ENCODE data around the gene HEBP1.

Gene HEBP1

DNA sequence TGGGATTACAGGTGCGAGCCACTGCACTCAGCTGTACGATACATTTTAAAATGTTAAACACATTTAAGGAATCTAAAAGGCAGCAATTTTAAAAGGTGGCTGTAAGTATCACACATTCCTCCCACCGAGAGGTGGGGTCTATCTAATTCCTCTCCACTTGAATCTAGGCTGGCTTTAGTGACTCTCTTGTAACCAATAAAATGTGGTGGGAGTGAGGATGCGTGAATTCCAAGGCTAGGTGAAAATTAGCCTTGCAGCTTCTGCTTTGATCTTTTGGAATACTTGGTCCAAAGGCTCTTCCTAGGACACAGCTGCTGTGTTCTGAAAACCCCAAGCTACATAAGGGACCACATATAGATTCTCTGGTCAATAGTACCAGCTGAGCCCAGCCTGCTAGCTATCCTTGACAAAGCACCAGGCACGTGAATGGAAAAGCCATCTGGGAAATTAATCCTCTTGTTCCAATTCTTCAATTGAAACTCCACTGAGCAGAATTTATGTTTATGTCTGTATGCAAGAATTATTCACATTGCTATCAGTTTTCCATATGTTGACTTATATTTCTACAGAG lies 39.3 kb downstream of the HEBP1 start:
- DNase-seq = no peak
- peaks cover 3% of the 10 kb centered on the region for H3K4me1 Mint-ChIP-seq (ENCODE audit: low read depth)
- H3K27me3 Mint-ChIP-seq = peaks cover 5% of the 10 kb centered on the region
- no peaks in the 10 kb centered on the region for H3K9me3 Mint-ChIP-seq
- H3K27ac Mint-ChIP-seq = no peak overlapping the region
- H3K36me3 Mint-ChIP-seq (ENCODE audit: low read depth) = no peaks in the 10 kb centered on the region
- no peak overlapping the region for H3K4me3 Mint-ChIP-seq

GRCh38 chr12:12958886-12959285 lies 41.2 kb downstream of the HEBP1 start:
- Mint-ChIP-seq H3K4me3 (no peak overlapping the region), H3K27me3 (peaks cover 5% of the 10 kb centered on the region), H3K27ac (no peak overlapping the region), H3K4me1 (ENCODE audit: low read depth) (no peaks in the 10 kb centered on the region), H3K36me3 (ENCODE audit: low read depth) (no peaks in the 10 kb centered on the region), H3K9me3 (no peaks in the 10 kb centered on the region)
- no peak for DNase-seq

DNA sequence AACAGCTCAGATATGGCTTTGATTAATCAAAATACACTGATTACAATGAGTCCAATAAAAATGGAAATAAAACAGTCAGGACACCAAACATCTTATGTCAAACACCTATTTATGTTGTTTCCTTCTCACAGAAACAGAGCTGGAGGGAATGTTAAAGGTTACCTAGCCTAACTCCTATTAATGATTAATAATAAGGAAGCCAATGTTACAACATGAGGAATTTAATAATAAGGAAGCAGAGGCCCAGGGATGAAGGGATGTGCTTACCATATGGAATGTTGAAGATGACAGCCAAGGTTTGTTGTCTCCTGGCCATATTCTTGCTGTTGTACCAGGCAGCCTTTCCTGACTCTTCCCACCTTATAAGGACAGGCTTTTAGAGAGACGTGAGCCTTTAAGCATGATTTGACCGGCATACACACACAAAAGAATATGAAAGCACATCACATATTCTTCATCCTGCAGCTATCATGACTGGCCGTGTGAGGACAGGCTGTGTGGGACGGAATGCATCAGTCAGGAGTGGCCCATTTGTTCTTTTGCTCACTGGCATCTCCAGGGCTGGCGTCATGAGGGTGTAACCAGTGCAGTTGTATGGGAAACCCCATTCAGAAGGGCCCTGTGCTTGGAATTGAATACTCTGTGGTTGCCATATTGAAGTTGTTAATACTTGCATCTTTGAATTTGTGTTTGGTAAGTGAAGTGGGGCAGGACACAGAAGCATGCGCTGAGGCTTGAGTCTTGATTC lies 45.0 kb downstream of the HEBP1 start:
- Mint-ChIP-seq H3K4me3 (no peak overlapping the region), H3K4me1 (ENCODE audit: low read depth) (no peaks in the 10 kb centered on the region)
- DNase-seq = no peak

DNA sequence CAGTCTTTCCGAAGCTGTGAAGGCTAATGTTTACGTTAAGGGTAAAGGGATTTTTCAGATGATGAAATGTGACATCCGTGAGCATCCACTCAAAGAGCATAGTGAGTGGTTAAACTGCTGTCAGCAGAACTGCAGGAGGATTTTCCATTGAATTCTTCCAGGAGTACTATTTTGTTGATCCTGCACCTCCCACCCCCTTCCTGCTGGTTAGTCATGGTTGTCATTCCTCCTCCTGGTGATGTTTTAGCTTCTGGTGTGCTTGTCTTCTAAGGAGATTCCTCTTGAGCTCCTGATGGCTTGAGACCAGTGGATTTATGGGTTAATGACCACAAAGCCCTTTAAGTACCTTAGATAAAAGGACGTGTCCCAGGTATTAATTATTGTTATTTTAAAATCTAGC lies 45.7 kb downstream of the HEBP1 start:
- no peak overlapping the region for H3K27ac Mint-ChIP-seq
- no peaks in the 10 kb centered on the region for H3K4me1 Mint-ChIP-seq (ENCODE audit: low read depth)
- H3K4me3 Mint-ChIP-seq = no peak overlapping the region
- H3K9me3 Mint-ChIP-seq = no peaks in the 10 kb centered on the region
- no peak for DNase-seq
- peaks cover 5% of the 10 kb centered on the region for H3K27me3 Mint-ChIP-seq
- no peaks in the 10 kb centered on the region for H3K36me3 Mint-ChIP-seq (ENCODE audit: low read depth)

More for the DNA sequence above, 45.0 kb downstream of the HEBP1 start:
- no peaks in the 10 kb centered on the region for H3K9me3 Mint-ChIP-seq
- H3K27ac Mint-ChIP-seq = no peak overlapping the region
- peaks cover 5% of the 10 kb centered on the region for H3K27me3 Mint-ChIP-seq
- H3K36me3 Mint-ChIP-seq (ENCODE audit: low read depth) = no peaks in the 10 kb centered on the region

DNA sequence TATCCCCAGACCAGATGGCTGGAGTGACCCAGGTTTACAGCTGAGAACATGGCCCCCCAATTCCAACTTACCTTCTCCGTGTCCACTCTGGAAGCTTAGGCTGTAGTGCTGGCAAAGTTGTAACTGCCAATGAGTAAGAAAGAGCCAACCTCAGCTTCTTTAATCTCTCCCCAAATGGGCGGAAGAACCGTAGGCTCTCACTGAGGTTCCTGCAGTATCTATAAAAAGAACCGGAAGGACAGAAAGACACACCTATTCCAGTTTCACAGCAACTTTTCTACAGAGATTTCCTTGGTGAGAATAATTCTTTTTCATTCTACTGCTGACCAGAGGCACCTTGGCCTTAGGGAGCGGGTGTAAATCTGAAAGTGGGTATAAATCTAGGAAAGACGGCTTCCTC lies 48.0 kb downstream of the HEBP1 start, which contains the start of gene GPRC5D:
GPRC5D (minus strand) TSS at position 135 of the 400 bp plus-strand sequence. CDS start 1,786 bp downstream, outside the sequence.
- Mint-ChIP-seq H3K27ac (no peak within 1 kb of the TSS), H3K4me3 (no peak within 1 kb of the TSS), H3K36me3 (ENCODE audit: low read depth) (no peaks in the 10 kb centered on the region), H3K9me3 (no peaks in the 10 kb centered on the region), H3K4me1 (ENCODE audit: low read depth) (peaks cover 6% of the 10 kb centered on the region), H3K27me3 (no peaks in the 10 kb centered on the region)
- DNase-seq = no peak

- no peaks in the 10 kb centered on the region for H3K36me3 Mint-ChIP-seq (ENCODE audit: low read depth)
- no peak for DNase-seq
- H3K4me1 Mint-ChIP-seq (ENCODE audit: low read depth) = peaks cover 6% of the 10 kb centered on the region
- H3K9me3 Mint-ChIP-seq = no peaks in the 10 kb centered on the region
- no peaks in the 10 kb centered on the region for H3K27me3 Mint-ChIP-seq
- no peak overlapping the region for H3K4me3 Mint-ChIP-seq
- H3K27ac Mint-ChIP-seq = no peak overlapping the region
These were observed 48.6 kb downstream of the HEBP1 start for GRCh38 chr12:12951504-12951903.

GRCh38 chr12:12947902-12948301 lies 52.2 kb downstream of the HEBP1 start:
- Mint-ChIP-seq H3K27ac (no peak overlapping the region), H3K9me3 (no peaks in the 10 kb centered on the region), H3K27me3 (no peaks in the 10 kb centered on the region), H3K4me1 (ENCODE audit: low read depth) (peaks cover 6% of the 10 kb centered on the region), H3K4me3 (no peak overlapping the region), H3K36me3 (ENCODE audit: low read depth) (no peaks in the 10 kb centered on the region)
- no peak for DNase-seq

DNA sequence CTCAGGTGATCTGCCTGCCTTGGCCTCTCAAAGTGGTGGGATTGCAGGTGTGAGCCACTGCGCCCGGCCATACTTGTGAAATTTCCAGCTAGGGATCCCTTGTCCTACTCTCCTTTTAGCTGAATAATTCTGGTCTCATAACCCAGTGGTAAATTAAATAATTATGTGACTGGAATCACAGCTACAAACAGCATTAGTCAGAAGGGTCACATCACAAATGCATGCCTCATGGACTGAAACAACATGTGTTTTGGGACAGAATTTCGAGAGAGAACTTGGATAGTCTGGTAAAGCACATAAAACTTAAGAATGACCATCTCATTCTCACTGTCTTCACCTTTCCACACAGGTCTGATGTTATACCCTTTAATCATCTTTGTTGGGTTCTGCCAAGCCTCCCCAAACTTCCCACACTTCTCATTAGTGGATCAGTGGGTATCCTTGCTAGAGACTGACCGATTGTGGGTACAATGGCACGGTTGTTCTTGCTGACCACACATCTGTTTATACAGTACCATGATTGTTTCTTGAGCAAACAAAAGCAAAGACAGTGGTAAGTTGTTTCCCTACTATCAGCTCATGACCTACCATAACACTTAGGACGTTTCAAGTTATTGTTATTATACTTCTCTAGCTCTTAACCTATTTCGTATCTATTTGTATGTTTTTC lies 53.2 kb downstream of the HEBP1 start:
- H3K36me3 Mint-ChIP-seq (ENCODE audit: low read depth) = no peaks in the 10 kb centered on the region
- H3K4me3 Mint-ChIP-seq = no peak overlapping the region
- no peaks in the 10 kb centered on the region for H3K9me3 Mint-ChIP-seq
- no peak for DNase-seq
- H3K27me3 Mint-ChIP-seq = no peaks in the 10 kb centered on the region
- H3K27ac Mint-ChIP-seq = no peak overlapping the region
- peaks cover 6% of the 10 kb centered on the region for H3K4me1 Mint-ChIP-seq (ENCODE audit: low read depth)

GRCh38 chr12:12945591-12945990 lies 54.5 kb downstream of the HEBP1 start:
- Mint-ChIP-seq H3K4me1 (ENCODE audit: low read depth) (peaks cover 6% of the 10 kb centered on the region), H3K27ac (no peak overlapping the region), H3K36me3 (ENCODE audit: low read depth) (no peaks in the 10 kb centered on the region), H3K9me3 (no peaks in the 10 kb centered on the region), H3K27me3 (no peaks in the 10 kb centered on the region), H3K4me3 (no peak overlapping the region)
- DNase-seq = no peak

DNA sequence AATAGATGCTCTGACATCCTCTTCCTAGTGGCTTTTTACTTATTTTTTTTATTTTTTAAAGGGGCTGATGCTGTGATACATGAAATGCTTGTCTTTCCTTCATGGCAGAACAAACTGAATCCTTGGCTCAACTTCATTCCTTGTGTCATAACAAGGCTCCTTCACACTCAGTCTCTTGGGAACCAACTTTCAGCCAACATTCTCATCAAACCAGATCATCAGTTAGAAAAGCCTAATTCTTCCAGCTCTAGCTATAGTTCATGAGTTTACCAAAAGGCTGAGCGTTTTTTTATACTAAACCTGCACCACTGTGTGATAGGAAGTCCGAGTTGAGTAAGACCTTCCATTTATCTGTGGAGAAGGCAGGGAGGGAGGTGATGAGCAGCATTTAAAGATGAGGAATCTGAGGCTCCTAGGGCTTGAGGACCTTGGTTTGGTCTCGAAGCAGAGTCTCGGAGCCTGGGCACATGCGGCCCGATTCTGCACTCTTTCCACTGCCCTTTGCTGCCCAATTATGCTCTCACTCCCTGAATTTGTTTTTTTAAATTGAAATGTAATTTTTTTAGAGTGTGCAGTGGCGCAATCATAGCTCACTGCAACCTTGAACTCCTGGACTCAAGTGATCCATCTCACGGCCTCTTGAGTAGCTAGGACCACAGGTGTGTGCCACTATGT lies 56.3 kb downstream of the HEBP1 start:
- Mint-ChIP-seq H3K4me1 (ENCODE audit: low read depth) (peaks cover 6% of the 10 kb centered on the region), H3K9me3 (no peaks in the 10 kb centered on the region), H3K4me3 (no peak overlapping the region), H3K27me3 (no peaks in the 10 kb centered on the region), H3K27ac (no peak overlapping the region), H3K36me3 (ENCODE audit: low read depth) (no peaks in the 10 kb centered on the region)
- no peak for DNase-seq

GRCh38 chr12:12941450-12942350 lies 58.4 kb downstream of the HEBP1 start:
- no peak overlapping the region for H3K27ac Mint-ChIP-seq
- no peak overlapping the region for H3K4me3 Mint-ChIP-seq
- no peaks in the 10 kb centered on the region for H3K27me3 Mint-ChIP-seq
- H3K9me3 Mint-ChIP-seq = no peaks in the 10 kb centered on the region
- no peaks in the 10 kb centered on the region for H3K36me3 Mint-ChIP-seq (ENCODE audit: low read depth)
- DNase-seq = no peak
- H3K4me1 Mint-ChIP-seq (ENCODE audit: low read depth) = no peaks in the 10 kb centered on the region

GRCh38 chr12:12939888-12940287 lies 60.2 kb downstream of the HEBP1 start:
- no peak overlapping the region for H3K27ac Mint-ChIP-seq

DNA sequence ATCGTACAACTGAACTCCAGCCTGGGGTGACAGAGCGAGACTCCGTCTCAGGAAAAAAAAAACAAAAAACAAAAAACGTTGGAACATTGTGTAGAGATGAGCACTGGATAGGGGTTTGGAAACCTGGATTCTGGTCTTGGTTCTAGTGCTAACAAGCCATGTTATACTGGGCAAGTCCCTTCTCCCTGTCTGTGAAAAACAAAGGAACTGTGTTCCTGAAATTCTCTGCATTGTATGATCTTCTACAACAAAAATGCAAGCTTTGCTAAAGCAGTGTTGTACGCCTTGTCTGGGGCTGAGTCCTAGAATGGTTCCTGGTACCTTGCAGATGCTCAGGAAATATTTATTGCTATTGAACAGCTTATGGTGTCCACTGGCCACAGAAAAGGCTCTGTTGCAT lies 61.5 kb downstream of the HEBP1 start:
- Mint-ChIP-seq H3K4me3 (no peak overlapping the region), H3K4me1 (ENCODE audit: low read depth) (no peaks in the 10 kb centered on the region), H3K9me3 (no peaks in the 10 kb centered on the region), H3K36me3 (ENCODE audit: low read depth) (no peaks in the 10 kb centered on the region), H3K27ac (no peak overlapping the region), H3K27me3 (peaks cover 3% of the 10 kb centered on the region)
- no peak for DNase-seq

More at GRCh38 chr12:12939888-12940287, 60.2 kb downstream of the HEBP1 start:
- Mint-ChIP-seq H3K9me3 (no peaks in the 10 kb centered on the region), H3K27me3 (no peaks in the 10 kb centered on the region), H3K36me3 (ENCODE audit: low read depth) (no peaks in the 10 kb centered on the region), H3K4me1 (ENCODE audit: low read depth) (no peaks in the 10 kb centered on the region), H3K4me3 (no peak overlapping the region)
- DNase-seq = no peak

- no peak overlapping the region for H3K27ac Mint-ChIP-seq
- peaks cover 3% of the 10 kb centered on the region for H3K27me3 Mint-ChIP-seq
- no peak for DNase-seq
- H3K4me1 Mint-ChIP-seq (ENCODE audit: low read depth) = no peaks in the 10 kb centered on the region
- H3K4me3 Mint-ChIP-seq = no peak overlapping the region
- no peaks in the 10 kb centered on the region for H3K9me3 Mint-ChIP-seq
- H3K36me3 Mint-ChIP-seq (ENCODE audit: low read depth) = no peaks in the 10 kb centered on the region
These were observed 63.0 kb downstream of the HEBP1 start for GRCh38 chr12:12936983-12937491.
